KMS-11 (cell line): Measurements from ENCODE around the gene SSUH2.

Source experiments
- H2AFZ ChIP-seq: fragments of 200-600 bp; sonication (generic); 2 replicates; pipeline ENCODE4 v1.6.1; 2016; ENCODE audit warnings: antibody characterized with exemption, mixed run types, low read depth
- H3K27ac ChIP-seq: fragments of 200-600 bp; sonication (generic); 2 replicates; pipeline ENCODE4 v1.6.1; 2016; ENCODE audit warnings: mild to moderate bottlenecking, mixed run types
- H3K27me3 ChIP-seq: fragments of 200-600 bp; sonication (generic); 2 replicates; pipeline ENCODE4 v1.6.1; 2017; ENCODE audit warnings: mild to moderate bottlenecking, low read depth, mixed run types, moderate library complexity; ENCODE audit not compliant: insufficient read depth
- H3K36me3 ChIP-seq: fragments of 200-600 bp; sonication (generic); 2 replicates; pipeline ENCODE4 v1.6.1; 2017; ENCODE audit warnings: mild to moderate bottlenecking, mixed run types; ENCODE audit not compliant: insufficient read depth
- H3K4me1 ChIP-seq: fragments of 200-600 bp; sonication (generic); 2 replicates; pipeline ENCODE4 v1.6.1; 2016; ENCODE audit warnings: mild to moderate bottlenecking, low read depth, mixed run types; ENCODE audit not compliant: poor library complexity, severe bottlenecking
- H3K4me2 ChIP-seq: fragments of 200-600 bp; sonication (generic); 2 replicates; pipeline ENCODE4 v1.7.0; 2016; ENCODE audit warnings: mild to moderate bottlenecking, mixed run types
- H3K4me3 ChIP-seq: fragments of 200-600 bp; sonication (generic); IDR thresholded peaks from 2 replicates; pipeline ENCODE4 v1.6.1; 2017; ENCODE audit warnings: low read depth, low read length, mixed read lengths; ENCODE audit not compliant: insufficient read depth
- H3K79me2 ChIP-seq: fragments of 200-600 bp; sonication (generic); 2 replicates; pipeline ENCODE4 v1.6.1; 2016; ENCODE audit warnings: low read depth, mixed run types; ENCODE audit not compliant: insufficient read depth
- H3K9ac ChIP-seq: fragments of 200-600 bp; sonication (generic); 2 replicates; pipeline ENCODE4 v1.6.1; 2016; ENCODE audit warnings: mild to moderate bottlenecking, mixed run types
- H4K20me1 ChIP-seq: fragments of 200-600 bp; sonication (generic); 2 replicates; pipeline ENCODE4 v1.6.1; 2016; ENCODE audit warnings: mild to moderate bottlenecking, mixed run types; ENCODE audit not compliant: insufficient read depth
- CTCF ChIP-seq: fragments of 200-600 bp; sonication (generic); conservative IDR thresholded peaks from 2 replicates; pipeline ENCODE4 v1.6.1; 2017; ENCODE audit warnings: low read depth, mild to moderate bottlenecking, antibody characterized with exemption, low read length, moderate library complexity, mixed read lengths

SSUH2 gene

GRCh38 chr3:8599146-8599545 is 45.5 kb downstream of the SSUH2 start:
- Histone ChIP-seq H3K4me2 (no peak overlapping the region), H3K27ac (no peak overlapping the region), H3K27me3 (no peaks in the 10 kb centered on the region), H3K4me3 (no peak overlapping the region), H3K4me1 (no peaks in the 10 kb centered on the region), H3K79me2 (no peaks in the 10 kb centered on the region), H3K9ac (no peak overlapping the region), H4K20me1 (no peaks in the 10 kb centered on the region), H2AFZ (no peak overlapping the region), H3K36me3 (no peaks in the 10 kb centered on the region)
- no peak for TF ChIP-seq CTCF

GRCh38 chr3:8597219-8597853 is 47.3 kb downstream of the SSUH2 start:
- H3K36me3 ChIP-seq = no peaks in the 10 kb centered on the region
- no peak for TF ChIP-seq CTCF
- no peak overlapping the region for H3K9ac ChIP-seq

GRCh38 chr3:8596321-8597218 is 48.0 kb downstream of the SSUH2 start:
- H3K9ac ChIP-seq = no peak overlapping the region
- no peaks in the 10 kb centered on the region for H3K36me3 ChIP-seq
- no peak overlapping the region for H3K27ac ChIP-seq
- H4K20me1 ChIP-seq = no peaks in the 10 kb centered on the region
- TF ChIP-seq CTCF = no peak
- H3K4me3 ChIP-seq = no peak overlapping the region
- no peaks in the 10 kb centered on the region for H3K4me1 ChIP-seq
- H3K27me3 ChIP-seq = no peaks in the 10 kb centered on the region
- no peak overlapping the region for H2AFZ ChIP-seq
- no peak overlapping the region for H3K4me2 ChIP-seq
- H3K79me2 ChIP-seq = no peaks in the 10 kb centered on the region

More at GRCh38 chr3:8597219-8597853, 47.3 kb downstream of the SSUH2 start:
- H3K4me2 ChIP-seq = no peak overlapping the region
- H3K4me1 ChIP-seq = no peaks in the 10 kb centered on the region
- H3K4me3 ChIP-seq = no peak overlapping the region
- H3K27me3 ChIP-seq = no peaks in the 10 kb centered on the region
- H4K20me1 ChIP-seq = no peaks in the 10 kb centered on the region
- no peaks in the 10 kb centered on the region for H3K79me2 ChIP-seq
- H3K27ac ChIP-seq = no peak overlapping the region
- no peak overlapping the region for H2AFZ ChIP-seq

GRCh38 chr3:8595695-8596115 is 48.9 kb downstream of the SSUH2 start:
- H3K79me2 ChIP-seq = no peaks in the 10 kb centered on the region
- H3K36me3 ChIP-seq = no peaks in the 10 kb centered on the region
- H3K27ac ChIP-seq = no peak overlapping the region
- no peaks in the 10 kb centered on the region for H3K27me3 ChIP-seq
- H2AFZ ChIP-seq = no peak overlapping the region
- no peaks in the 10 kb centered on the region for H3K4me1 ChIP-seq
- no peak overlapping the region for H3K4me3 ChIP-seq
- no peak for TF ChIP-seq CTCF
- no peak overlapping the region for H3K9ac ChIP-seq
- no peaks in the 10 kb centered on the region for H4K20me1 ChIP-seq
- no peak overlapping the region for H3K4me2 ChIP-seq
